ENCODE measurements around the gene KIRREL3.

- TF ChIP-seq POLR2AphosphoS5 (IDR thresholded peaks at IDR 0.05) (no peak), CTCF (IDR thresholded peaks at IDR 0.05) (no peak)
Measured at GRCh38 chr11:127023991-127024390, 23.4 kb upstream of the KIRREL3 start.
